Renal pelvis (tissue), 3 donors: ENCODE measurements around the gene INKA1. TPM values are rescaled to one million over a fixed set of nuclear protein-coding genes. Genes with fewer than 3 reads are reported as not detected.

Experiments used
- polyA plus RNA-seq, 3 donors: library from polyadenylated mRNA; unstranded; fragments of 120-200 nt; gene quantifications; one replicate each; pipeline ENCODE4 v1.2.1, GENCODE V29; 2013; ENCODE audit not compliant: insufficient read length in 3 of 3

Gene INKA1
- polyA plus RNA-seq, 3 donors = 9.9 to 17.2 (median 12.7) TPM

Other genes with a start within 250 kb of the INKA1 start
- 1 to 10 TPM; 1.6 to 2.1 (median 2.0) TPM for gene BSN, start 248.8 kb upstream of the INKA1 start, polyA plus RNA-seq
- gene APEH, start 128.9 kb upstream of the INKA1 start, polyA plus RNA-seq = 100 to 1,000 TPM; 153 to 162 (median 156) TPM
- gene MST1, start 113.8 kb upstream of the INKA1 start, polyA plus RNA-seq = 100 to 1,000 TPM; 192 to 266 (median 201) TPM
- gene RNF123, start 113.7 kb upstream of the INKA1 start, polyA plus RNA-seq = 10 to 100 TPM; 40.4 to 42.0 (median 40.9) TPM
- gene AMIGO3, start 83.6 kb upstream of the INKA1 start, polyA plus RNA-seq = 1 to 10 TPM; 2.3 to 2.7 (median 2.5) TPM
- gene GMPPB, start 79.3 kb upstream of the INKA1 start, polyA plus RNA-seq = 10 to 100 TPM; 15.7 to 20.7 (median 15.8) TPM
- 10 to 100 TPM; 48.7 to 52.9 (median 51.4) TPM for gene IP6K1, start 16.7 kb upstream of the INKA1 start, polyA plus RNA-seq
- gene CDHR4, start 3.4 kb upstream of the INKA1 start, polyA plus RNA-seq = not detected
- 10 to 100 TPM; 34.4 to 43.1 (median 36.8) TPM for gene UBA7, start 10.7 kb downstream of the INKA1 start, polyA plus RNA-seq
- 10 to 100 TPM in 1 of 3 donors, 1 to 10 TPM in 2; 9.3 to 13.1 (median 9.7) TPM for gene TRAIP, start 53.3 kb downstream of the INKA1 start, polyA plus RNA-seq
- gene CAMKV, start 66.6 kb downstream of the INKA1 start, polyA plus RNA-seq = under 1 TPM; 0.06 to 0.41 (median 0.26) TPM
- 1 to 10 TPM in 2 of 3 donors, under 1 TPM in 1; 1.00 to 1.7 (median 1.4) TPM for gene MST1R, start 100.6 kb downstream of the INKA1 start, polyA plus RNA-seq
- 1 to 10 TPM; 8.1 to 9.3 (median 8.5) TPM for gene MON1A, start 126.5 kb downstream of the INKA1 start, polyA plus RNA-seq
- 100 to 1,000 TPM; 123 to 187 (median 129) TPM for gene RBM6, start 136.9 kb downstream of the INKA1 start, polyA plus RNA-seq